GM23248 (cell line): ENCODE measurements around the gene TRIM32.

Source experiments
- EZH2 ChIP-seq: fragments of 200-600 bp; sonication (generic); IDR thresholded peaks from 2 replicates; pipeline ENCODE4 v1.6.1; 2018; ENCODE audit warnings: antibody characterized with exemption, mild to moderate bottlenecking; ENCODE audit not compliant: insufficient read depth, poor library complexity, severe bottlenecking
- EZH2phosphoT487 ChIP-seq: fragments of 200-600 bp; sonication (generic); IDR thresholded peaks from 2 replicates; pipeline ENCODE4 v1.6.1; 2018; ENCODE audit warnings: antibody characterized with exemption, moderate library complexity, mild to moderate bottlenecking, low read depth; ENCODE audit not compliant: insufficient read depth

GRCh38 chr9:116654059-116654355 is 33.1 kb upstream of the TRIM32 start:
- TF ChIP-seq EZH2 (no peak), EZH2phosphoT487 (no peak)
